HG02885 (cell line): Measurements from ENCODE around the gene CACNA1B.

Experiments used
- ATAC-seq: cut with Tn5 transposase; IDR thresholded peaks from one replicate; pipeline ENCODE4 v1.9.1; 2021; ENCODE audit warnings: mild to moderate bottlenecking; ENCODE audit not compliant: unreplicated experiment, poor library complexity

Gene CACNA1B

GRCh38 chr9:137956688-137957385 is 79.3 kb downstream of the CACNA1B start:
- no peak for ATAC-seq

GRCh38 chr9:137959641-137960411 is 82.2 kb downstream of the CACNA1B start:
- ATAC-seq: no peak

- no peak for ATAC-seq
Observed at GRCh38 chr9:137960496-137960895, 82.9 kb downstream of the CACNA1B start.

- no peak for ATAC-seq
Observed at GRCh38 chr9:137963525-137963924, 85.9 kb downstream of the CACNA1B start.

GRCh38 chr9:137965177-137965795 is 87.7 kb downstream of the CACNA1B start:
- no peak for ATAC-seq

GRCh38 chr9:137967280-137967953 is 89.8 kb downstream of the CACNA1B start:
- no peak for ATAC-seq

- no peak for ATAC-seq
Observed at GRCh38 chr9:137968235-137968634, 90.7 kb downstream of the CACNA1B start.

GRCh38 chr9:137969008-137969407 is 91.4 kb downstream of the CACNA1B start:
- no peak for ATAC-seq

GRCh38 chr9:137969685-137970084 is 92.1 kb downstream of the CACNA1B start:
- ATAC-seq: no peak

GRCh38 chr9:137970098-137970497 is 92.5 kb downstream of the CACNA1B start:
- ATAC-seq: no peak

- no peak for ATAC-seq
Observed at GRCh38 chr9:137970686-137971476, 93.3 kb downstream of the CACNA1B start.

- no peak for ATAC-seq
Observed at GRCh38 chr9:137971477-137972138, 94.0 kb downstream of the CACNA1B start.

GRCh38 chr9:137972355-137972987 is 94.9 kb downstream of the CACNA1B start:
- ATAC-seq: no peak

GRCh38 chr9:137972988-137973470 is 95.4 kb downstream of the CACNA1B start:
- no peak for ATAC-seq

GRCh38 chr9:137973829-137974416 is 96.3 kb downstream of the CACNA1B start:
- ATAC-seq: no peak

- no peak for ATAC-seq
Observed at GRCh38 chr9:137974746-137975526, 97.4 kb downstream of the CACNA1B start.

GRCh38 chr9:137975527-137975913 is 97.9 kb downstream of the CACNA1B start:
- no peak for ATAC-seq
